ENCODE data around the gene AXIN1.

The AXIN1 gene

DNA sequence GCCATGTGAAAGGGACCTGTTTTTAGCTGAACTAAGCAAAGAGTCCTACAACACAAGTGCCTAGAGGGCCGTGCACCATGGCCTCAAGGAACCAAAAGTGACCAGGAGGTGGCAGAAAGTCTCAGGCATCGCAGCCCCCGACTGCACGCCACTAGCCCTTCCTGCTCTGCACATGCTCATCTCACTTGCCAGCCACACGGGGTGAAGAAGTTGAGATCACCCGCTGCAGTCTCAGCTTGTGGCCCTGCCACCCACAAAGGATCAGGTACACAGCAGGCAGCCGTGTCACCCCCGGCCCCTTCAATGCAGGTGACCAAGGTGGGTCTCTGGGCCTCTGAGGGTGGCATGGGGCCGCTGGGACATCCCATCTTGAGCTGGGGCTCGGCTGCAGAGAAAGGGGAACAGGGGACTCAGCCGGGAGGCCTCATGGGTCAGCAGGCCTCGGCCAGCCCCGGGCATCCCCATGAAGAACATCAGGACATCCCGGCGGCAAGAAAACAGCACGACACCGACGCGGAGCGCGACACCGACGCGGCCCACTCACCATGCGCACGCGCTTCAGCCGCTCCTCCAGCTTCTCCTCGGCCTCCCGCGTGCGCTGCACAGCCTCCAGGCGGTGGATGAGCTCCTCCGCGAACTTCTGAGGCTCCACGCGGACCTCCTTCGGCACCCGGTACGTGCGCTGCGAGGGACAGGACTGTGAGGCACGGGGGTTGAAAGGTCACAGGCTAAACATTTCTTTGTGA lies 48.6 kb downstream of the AXIN1 start:
- Histone ChIP-seq H3K27me3 (ENCODE audit: insufficient read depth, poor library complexity, severe bottlenecking) (no peaks in the 10 kb centered on the region), H3K27ac (ENCODE audit: poor library complexity, severe bottlenecking) (no peak overlapping the region), H3K4me3 (ENCODE audit: severe bottlenecking) (no peak overlapping the region), H3K36me3 (ENCODE audit: low read depth) (peaks cover 39% of the 10 kb centered on the region), H3K4me1 (ENCODE audit: insufficient read depth, poor library complexity, severe bottlenecking) (no peaks in the 10 kb centered on the region), H3K9me3 (ENCODE audit: severe bottlenecking) (no peaks in the 10 kb centered on the region)
- ATAC-seq (ENCODE audit: low read depth) = no peak
- TF ChIP-seq, protein P1, sequence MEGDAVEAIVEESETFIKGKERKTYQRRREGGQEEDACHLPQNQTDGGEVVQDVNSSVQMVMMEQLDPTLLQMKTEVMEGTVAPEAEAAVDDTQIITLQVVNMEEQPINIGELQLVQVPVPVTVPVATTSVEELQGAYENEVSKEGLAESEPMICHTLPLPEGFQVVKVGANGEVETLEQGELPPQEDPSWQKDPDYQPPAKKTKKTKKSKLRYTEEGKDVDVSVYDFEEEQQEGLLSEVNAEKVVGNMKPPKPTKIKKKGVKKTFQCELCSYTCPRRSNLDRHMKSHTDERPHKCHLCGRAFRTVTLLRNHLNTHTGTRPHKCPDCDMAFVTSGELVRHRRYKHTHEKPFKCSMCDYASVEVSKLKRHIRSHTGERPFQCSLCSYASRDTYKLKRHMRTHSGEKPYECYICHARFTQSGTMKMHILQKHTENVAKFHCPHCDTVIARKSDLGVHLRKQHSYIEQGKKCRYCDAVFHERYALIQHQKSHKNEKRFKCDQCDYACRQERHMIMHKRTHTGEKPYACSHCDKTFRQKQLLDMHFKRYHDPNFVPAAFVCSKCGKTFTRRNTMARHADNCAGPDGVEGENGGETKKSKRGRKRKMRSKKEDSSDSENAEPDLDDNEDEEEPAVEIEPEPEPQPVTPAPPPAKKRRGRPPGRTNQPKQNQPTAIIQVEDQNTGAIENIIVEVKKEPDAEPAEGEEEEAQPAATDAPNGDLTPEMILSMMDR (IDR thresholded peaks at IDR 0.05; ENCODE audit: poor library complexity, severe bottlenecking) = no peak
- DNase-seq (ENCODE audit: low spot score) = no peak

DNA sequence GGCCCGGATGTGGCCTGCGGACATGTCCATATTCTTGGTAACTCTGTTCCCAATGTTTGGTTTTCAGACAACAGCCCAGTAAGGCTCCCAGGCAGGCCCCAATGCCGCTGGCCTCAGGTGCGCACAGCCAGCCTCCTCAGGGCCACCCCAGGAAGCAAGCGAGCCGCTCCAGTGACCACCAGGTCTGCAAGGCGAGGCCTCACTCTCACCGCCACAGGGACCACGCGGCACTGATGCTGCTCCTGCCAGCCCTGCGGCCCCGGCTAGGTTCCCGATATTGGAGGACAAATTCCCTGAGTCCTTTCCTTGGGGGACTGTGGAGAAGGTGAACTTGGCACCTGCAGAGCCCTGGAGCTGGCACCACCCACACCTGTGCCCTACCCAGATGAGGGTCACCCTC lies 50.6 kb downstream of the AXIN1 start:
- TF ChIP-seq, protein P1 (IDR thresholded peaks at IDR 0.05; ENCODE audit: poor library complexity, severe bottlenecking) = no peak
- Histone ChIP-seq H3K4me1 (ENCODE audit: insufficient read depth, poor library complexity, severe bottlenecking) (no peaks in the 10 kb centered on the region), H3K9me3 (ENCODE audit: severe bottlenecking) (no peaks in the 10 kb centered on the region), H3K27me3 (ENCODE audit: insufficient read depth, poor library complexity, severe bottlenecking) (no peaks in the 10 kb centered on the region), H3K4me3 (ENCODE audit: severe bottlenecking) (no peak overlapping the region), H3K36me3 (ENCODE audit: low read depth) (peaks cover 37% of the 10 kb centered on the region), H3K27ac (ENCODE audit: poor library complexity, severe bottlenecking) (no peak overlapping the region)
- no peak for ATAC-seq (ENCODE audit: low read depth)
- DNase-seq (ENCODE audit: low spot score) = peak; percentile 58

DNA sequence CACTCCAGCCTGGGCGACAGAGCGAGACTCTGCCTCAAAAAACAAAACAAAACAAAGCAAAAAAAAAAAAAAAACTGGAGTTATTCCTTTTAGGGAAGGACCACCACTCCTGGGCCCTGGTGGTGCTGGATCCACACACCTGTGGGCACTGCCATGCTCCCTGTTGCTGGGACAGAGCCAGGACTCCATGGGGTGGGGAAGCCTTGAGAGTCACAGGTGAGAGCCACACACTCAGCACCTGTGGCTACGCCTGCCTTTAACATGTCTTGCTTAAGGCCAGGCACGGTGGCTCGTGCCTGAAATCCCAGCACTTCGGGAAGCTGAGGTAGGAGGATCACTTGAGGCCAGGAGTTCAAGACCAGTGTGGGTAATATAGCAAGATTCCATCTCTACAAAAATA lies 51.3 kb downstream of the AXIN1 start:
- DNase-seq (ENCODE audit: low spot score) = no peak
- Histone ChIP-seq H3K4me1 (ENCODE audit: insufficient read depth, poor library complexity, severe bottlenecking) (no peaks in the 10 kb centered on the region), H3K4me3 (ENCODE audit: severe bottlenecking) (no peak overlapping the region), H3K27ac (ENCODE audit: poor library complexity, severe bottlenecking) (no peak overlapping the region), H3K27me3 (ENCODE audit: insufficient read depth, poor library complexity, severe bottlenecking) (no peaks in the 10 kb centered on the region), H3K36me3 (ENCODE audit: low read depth) (peaks cover 35% of the 10 kb centered on the region), H3K9me3 (ENCODE audit: severe bottlenecking) (no peaks in the 10 kb centered on the region)
- no peak for ATAC-seq (ENCODE audit: low read depth)
- TF ChIP-seq, protein P1 (IDR thresholded peaks at IDR 0.05; ENCODE audit: poor library complexity, severe bottlenecking) = no peak

DNA sequence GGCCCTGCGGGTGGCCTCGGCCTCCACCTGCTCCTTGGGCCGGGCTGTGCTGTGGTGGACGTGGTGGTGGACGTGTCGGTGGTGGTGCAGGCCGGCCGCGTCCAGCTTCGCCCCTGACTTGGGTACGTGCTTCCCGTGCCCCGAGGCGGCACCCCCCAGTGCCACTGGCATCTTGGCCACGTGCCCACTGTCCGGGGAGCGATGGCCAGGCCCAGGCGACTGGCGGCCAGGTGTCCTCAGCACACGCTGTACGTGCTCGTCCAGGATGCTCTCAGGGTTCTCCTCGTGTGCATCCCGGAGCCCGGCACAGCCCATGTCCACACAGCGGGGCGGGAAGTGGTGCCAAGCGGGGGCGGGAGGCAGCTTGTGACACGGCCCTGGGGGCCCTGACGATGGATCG lies 54.7 kb downstream of the AXIN1 start:
- Histone ChIP-seq H3K27me3 (ENCODE audit: insufficient read depth, poor library complexity, severe bottlenecking) (no peaks in the 10 kb centered on the region), H3K4me1 (ENCODE audit: insufficient read depth, poor library complexity, severe bottlenecking) (no peaks in the 10 kb centered on the region), H3K9me3 (ENCODE audit: severe bottlenecking) (no peaks in the 10 kb centered on the region), H3K27ac (ENCODE audit: poor library complexity, severe bottlenecking) (no peak overlapping the region), H3K36me3 (ENCODE audit: low read depth) (peaks cover 22% of the 10 kb centered on the region), H3K4me3 (ENCODE audit: severe bottlenecking) (no peak overlapping the region)
- ATAC-seq (ENCODE audit: low read depth) (no peak), DNase-seq (ENCODE audit: low spot score) (peak; percentile 62)
- TF ChIP-seq, protein P1 (IDR thresholded peaks at IDR 0.05; ENCODE audit: poor library complexity, severe bottlenecking) = no peak

DNA sequence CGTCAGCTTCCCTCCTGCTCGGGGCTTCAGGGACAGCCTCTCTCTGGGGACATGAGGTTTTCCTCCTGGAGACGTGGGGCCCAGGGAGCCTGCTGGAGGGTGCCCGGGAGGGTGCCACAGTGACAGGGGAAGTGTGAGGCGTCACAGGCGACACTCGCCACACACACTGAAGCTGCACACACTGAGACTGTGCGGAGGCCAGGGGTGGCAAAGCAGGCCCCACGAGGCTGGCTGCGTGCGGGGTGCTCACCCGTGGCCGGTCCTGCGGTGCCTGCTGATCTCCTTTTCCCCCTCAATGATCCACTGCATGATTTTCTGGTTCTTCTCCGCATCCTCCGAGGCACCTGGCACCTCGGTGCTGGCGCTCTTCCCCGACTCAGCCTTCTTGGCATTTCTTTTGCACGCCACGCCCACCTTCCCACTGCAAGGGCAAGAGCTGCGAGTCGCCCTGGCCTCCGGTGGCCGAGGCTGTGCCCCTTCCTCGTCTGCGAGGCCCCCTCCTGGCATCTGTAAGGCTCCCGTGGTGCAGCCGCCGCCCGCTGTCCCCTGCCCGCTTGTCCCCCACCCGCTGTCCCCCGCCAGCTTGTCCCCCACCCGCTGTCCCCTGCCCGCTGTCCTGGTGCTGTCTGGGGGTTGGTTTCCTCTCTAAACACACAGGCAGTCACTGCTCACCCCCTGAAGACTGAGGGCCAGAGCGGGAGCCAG lies 55.6 kb downstream of the AXIN1 start:
- Histone ChIP-seq H3K9me3 (ENCODE audit: severe bottlenecking) (no peaks in the 10 kb centered on the region), H3K27me3 (ENCODE audit: insufficient read depth, poor library complexity, severe bottlenecking) (no peaks in the 10 kb centered on the region), H3K36me3 (ENCODE audit: low read depth) (peaks cover 22% of the 10 kb centered on the region), H3K4me1 (ENCODE audit: insufficient read depth, poor library complexity, severe bottlenecking) (no peaks in the 10 kb centered on the region), H3K4me3 (ENCODE audit: severe bottlenecking) (no peak overlapping the region), H3K27ac (ENCODE audit: poor library complexity, severe bottlenecking) (no peak overlapping the region)
- TF ChIP-seq, protein P1 (IDR thresholded peaks at IDR 0.05; ENCODE audit: poor library complexity, severe bottlenecking) = no peak
- DNase-seq (ENCODE audit: low spot score) = peak; percentile 62
- no peak for ATAC-seq (ENCODE audit: low read depth)
